Right forelimb (tissue), 1 donor: ENCODE data around the gene NFATC2.
"Not testable (repeated sequence)": the region's sequence is repeated elsewhere in the genome, so short reads cannot be mapped to it uniquely, and the experiment has no call there.

Source experiments
- DNase-seq: peaks from one replicate; pipeline ENCODE4 v3.0.0-alpha.2; 2018

NFATC2 gene

DNA sequence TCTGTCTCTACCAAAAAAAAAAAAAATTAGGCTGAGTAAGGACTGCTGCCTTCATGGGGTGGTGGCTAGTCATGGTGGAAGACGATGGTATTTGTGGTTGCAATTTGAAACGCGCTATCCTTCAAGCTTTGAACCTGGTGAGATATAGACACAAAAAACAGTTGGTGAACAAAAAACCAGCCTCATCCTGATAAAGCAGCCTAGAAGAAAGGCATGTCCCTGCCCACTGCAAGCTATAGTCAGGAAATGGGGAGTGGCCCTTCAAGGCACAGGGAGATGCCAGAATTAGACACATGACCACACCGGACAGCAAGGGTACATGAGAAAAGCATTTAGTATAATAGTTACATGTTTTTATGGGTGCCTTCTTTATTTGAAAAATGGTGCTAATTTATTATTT is 193.6 kb downstream of the NFATC2 start:
- DNase-seq, result no peak

DNA sequence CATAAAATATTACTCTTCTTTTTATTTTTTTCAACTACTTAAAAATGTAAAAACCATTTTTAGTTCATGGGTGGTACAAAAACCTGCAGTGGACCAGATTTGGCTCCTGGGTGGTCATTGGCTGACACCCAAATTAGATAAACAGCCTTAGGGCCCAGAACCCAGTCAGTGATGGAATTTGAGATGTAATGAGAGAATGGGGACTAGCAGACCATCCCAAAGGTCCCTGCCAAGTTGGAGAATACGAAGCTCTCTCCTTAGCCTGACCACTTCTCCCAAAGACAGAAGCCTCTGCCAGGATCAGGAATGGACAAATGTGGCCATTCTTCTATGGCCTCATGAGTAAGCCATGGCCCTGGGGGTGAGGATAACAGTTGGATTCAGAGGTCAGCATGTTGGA is 194.7 kb downstream of the NFATC2 start:
- no peak for DNase-seq

GRCh38 chr20:51346686-51347485 is 195.6 kb downstream of the NFATC2 start:
- DNase-seq, result no peak

DNA sequence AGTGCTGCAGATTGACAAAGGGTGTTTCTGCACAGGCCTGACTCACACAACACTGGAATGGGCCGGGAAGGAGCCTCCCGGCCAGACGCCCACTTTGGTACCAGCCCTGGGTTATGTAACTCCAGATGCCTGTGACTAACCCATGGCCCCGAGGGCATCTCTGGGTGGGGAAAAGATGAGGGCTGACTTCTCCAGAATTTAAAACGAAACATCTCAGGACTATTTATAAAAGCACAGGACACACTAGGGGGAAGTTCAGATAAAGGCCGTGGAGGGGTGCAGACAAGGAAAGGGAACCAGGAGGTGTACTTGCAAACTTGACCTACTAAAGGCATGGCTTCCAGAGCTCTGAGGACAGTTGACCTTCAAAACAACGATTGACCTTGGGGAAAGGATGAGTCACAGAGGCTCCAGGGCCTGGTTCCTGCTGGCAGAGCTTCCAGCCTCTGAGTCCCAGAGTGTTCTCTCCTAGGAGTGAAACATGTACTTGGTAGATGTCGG is 196.9 kb downstream of the NFATC2 start:
- no peak for DNase-seq

GRCh38 chr20:51343802-51344201 is 198.7 kb downstream of the NFATC2 start:
- DNase-seq, result not testable (repeated sequence)

DNA sequence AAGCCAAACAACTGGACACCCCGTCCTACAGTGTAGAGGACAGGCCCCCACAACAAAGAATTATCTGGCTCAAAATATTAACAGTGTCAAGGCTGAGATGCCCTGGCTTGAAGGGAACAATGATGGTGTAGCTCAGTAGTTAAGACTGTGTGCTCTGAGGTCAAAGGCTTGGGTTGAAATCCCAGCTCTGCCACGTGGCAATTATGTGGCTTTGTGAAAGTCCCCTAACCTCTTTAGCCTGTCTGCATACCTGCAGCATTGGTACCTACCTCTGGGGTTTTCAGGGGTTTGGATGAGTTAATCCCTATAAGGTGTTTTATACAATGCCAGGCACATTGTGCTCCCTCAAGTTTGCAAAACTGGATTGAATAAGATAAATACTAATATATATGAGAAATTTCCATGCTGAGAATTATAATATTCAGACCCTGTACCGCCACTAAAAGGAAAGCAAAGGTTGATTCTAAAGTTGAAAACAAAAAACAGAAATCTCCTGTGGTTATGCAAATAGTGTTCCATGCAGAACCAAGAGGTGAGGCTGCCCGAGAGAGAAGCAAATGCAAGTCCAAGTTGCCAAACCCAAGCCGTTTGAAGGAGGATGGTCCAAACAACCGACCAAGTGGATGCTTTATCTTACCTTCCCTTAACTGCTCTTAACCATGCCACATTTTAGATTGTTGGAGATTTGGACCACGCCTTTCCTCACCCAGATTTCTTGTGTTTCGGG is 199.8 kb downstream of the NFATC2 start:
- DNase-seq, result no peak

DNA sequence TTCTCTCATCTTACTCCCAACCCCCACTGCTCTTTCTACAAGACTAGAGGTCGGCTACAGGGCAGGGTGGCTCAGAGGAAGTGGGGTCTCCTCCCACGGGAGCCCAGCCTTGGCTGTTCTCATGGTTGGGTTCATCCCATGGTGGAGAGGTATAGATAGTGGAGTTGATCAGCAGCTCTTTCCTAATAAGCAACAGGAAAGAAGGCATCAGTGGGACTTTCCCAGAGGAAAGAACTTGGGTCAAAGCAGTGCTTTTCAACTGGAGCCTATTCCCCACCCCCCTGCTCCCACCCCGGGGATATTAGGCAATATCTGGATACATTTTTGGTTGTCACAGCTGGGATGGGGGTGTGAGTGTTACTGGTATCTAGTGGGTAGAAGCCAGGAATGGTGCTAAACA is 200.9 kb downstream of the NFATC2 start:
- DNase-seq, result no peak

GRCh38 chr20:51340451-51340840 is 202.1 kb downstream of the NFATC2 start:
- DNase-seq, result no peak

- DNase-seq, result no peak
Measured at GRCh38 chr20:51339721-51340450, 202.6 kb downstream of the NFATC2 start.

DNA sequence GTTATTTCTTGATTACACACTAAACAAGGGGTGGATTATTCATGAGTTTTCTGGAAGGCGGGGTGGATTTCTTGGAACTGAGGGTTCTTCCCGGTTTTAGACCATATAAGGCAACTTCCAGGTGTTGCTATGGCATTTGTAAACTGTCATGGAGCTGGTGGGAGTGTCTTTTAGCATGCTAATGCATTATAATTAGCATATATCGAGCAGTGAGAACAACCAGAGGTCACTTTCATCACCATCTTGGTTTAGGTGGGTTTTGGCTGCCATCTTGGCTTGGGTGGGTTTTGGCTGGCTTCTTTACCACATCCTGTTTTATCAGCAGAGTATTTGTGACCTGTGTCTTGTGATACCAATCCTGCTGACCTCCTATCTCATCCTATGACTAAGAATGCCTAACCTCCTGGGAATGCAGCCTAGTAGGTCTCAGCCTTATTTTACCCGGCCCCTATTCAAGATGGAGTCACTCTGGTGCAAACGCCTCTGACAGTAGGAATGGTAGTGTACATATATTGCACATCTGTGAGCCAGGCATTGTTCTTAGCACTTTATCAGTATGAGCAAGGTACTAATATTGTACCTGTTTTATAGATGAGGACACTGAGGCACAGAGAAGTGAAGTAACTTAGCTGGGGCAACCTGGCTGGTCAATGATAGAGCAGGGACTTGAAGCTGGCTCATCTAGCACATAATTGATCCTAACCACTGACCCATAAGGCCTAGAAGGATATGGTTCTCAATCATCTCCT is 203.7 kb downstream of the NFATC2 start:
- DNase-seq, result no peak

DNA sequence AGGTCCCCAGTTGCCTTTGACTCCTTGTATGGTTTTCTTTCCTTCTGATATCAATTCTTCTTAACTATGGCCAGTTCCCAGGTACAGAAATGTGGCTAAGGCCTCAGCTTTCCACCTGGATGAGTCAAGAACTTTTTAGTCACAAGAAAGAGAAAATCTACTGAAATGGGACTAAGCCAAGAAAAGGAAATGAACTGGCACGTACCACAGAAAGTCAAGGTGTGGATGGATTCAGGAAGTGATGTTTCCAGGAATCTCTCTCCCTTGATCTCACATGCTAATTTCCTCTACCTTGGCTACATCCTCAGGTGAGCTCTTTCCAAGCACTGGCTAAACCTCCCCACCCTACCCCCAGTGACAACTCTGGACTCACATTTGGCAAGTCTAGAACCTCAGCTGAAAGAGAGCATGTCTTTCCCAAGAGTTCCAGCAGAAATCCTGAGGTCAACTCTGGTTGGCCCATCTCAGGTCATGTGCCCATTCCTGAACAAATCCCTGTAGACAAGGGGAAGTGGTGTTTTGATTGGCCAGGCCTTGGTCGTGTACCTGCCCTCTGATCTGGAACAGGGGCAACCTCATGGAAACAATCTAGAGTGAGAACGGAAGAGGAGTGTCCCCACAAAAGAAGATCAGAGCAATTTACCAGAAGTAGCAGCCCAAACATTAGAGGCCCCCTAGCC is 205.3 kb downstream of the NFATC2 start:
- DNase-seq, result no peak
